GM19023 (cell line): ENCODE results near the gene SLC25A29.

ENCODE experiments used
- ATAC-seq: cut with Tn5 transposase; IDR thresholded peaks from one replicate; pipeline ENCODE4 v1.9.1; 2021; ENCODE audit warnings: mild to moderate bottlenecking, moderate library complexity; ENCODE audit not compliant: unreplicated experiment

SLC25A29 gene

GRCh38 chr14:100282766-100283419 lies 23.4 kb downstream of the SLC25A29 start:
- no peak for ATAC-seq

GRCh38 chr14:100282083-100282350 lies 24.2 kb downstream of the SLC25A29 start:
- ATAC-seq = no peak

GRCh38 chr14:100281286-100282082 lies 24.8 kb downstream of the SLC25A29 start:
- no peak for ATAC-seq

GRCh38 chr14:100279563-100279962 lies 26.7 kb downstream of the SLC25A29 start:
- no peak for ATAC-seq

GRCh38 chr14:100279133-100279532 lies 27.1 kb downstream of the SLC25A29 start:
- ATAC-seq = no peak

GRCh38 chr14:100278702-100279101 lies 27.5 kb downstream of the SLC25A29 start:
- ATAC-seq = no peak

- ATAC-seq = no peak
Measured at GRCh38 chr14:100275214-100275613, 31.0 kb downstream of the SLC25A29 start.

GRCh38 chr14:100274250-100274649 lies 32.0 kb downstream of the SLC25A29 start:
- no peak for ATAC-seq

- no peak for ATAC-seq
Measured at GRCh38 chr14:100271247-100271939, 34.9 kb downstream of the SLC25A29 start.

- ATAC-seq = no peak
Measured at GRCh38 chr14:100268591-100269207, 37.5 kb downstream of the SLC25A29 start.

- no peak for ATAC-seq
Measured at GRCh38 chr14:100267990-100268389, 38.3 kb downstream of the SLC25A29 start.

- ATAC-seq = no peak
Measured at GRCh38 chr14:100263141-100263540, 43.1 kb downstream of the SLC25A29 start.

- no peak for ATAC-seq
Measured at GRCh38 chr14:100262545-100262944, 43.7 kb downstream of the SLC25A29 start.

GRCh38 chr14:100261621-100262020 lies 44.6 kb downstream of the SLC25A29 start:
- no peak for ATAC-seq

- no peak for ATAC-seq
Measured at GRCh38 chr14:100256339-100256895, 49.8 kb downstream of the SLC25A29 start.

GRCh38 chr14:100252684-100253083 lies 53.6 kb downstream of the SLC25A29 start:
- no peak for ATAC-seq

GRCh38 chr14:100250732-100251465 lies 55.3 kb downstream of the SLC25A29 start:
- no peak for ATAC-seq

- no peak for ATAC-seq
Measured at GRCh38 chr14:100246809-100247428, 59.3 kb downstream of the SLC25A29 start.

GRCh38 chr14:100243020-100243419 lies 63.2 kb downstream of the SLC25A29 start:
- ATAC-seq = no peak

- no peak for ATAC-seq
Measured at GRCh38 chr14:100241279-100241678, 65.0 kb downstream of the SLC25A29 start.
